Activated CD4-positive, alpha-beta memory T cell treated with anti-CD3 and anti-CD28 coated beads for 36 hours (primary cell): ENCODE measurements around the gene DENND2C. TPM values are rescaled to one million over a fixed set of nuclear protein-coding genes. Genes with fewer than 3 reads are reported as not detected.

Experiments
- CTCF ChIA-PET: fragments of 350-600 bp; sonication (Branson Sonifier 250); formaldehyde crosslinking; loops from one replicate; lab custom pipeline; 2021; ENCODE audit warnings: antibody characterized with exemption, inconsistent platforms; lab: Charles Lee
- POLR2A ChIA-PET: fragments of 350-600 bp; sonication (Branson Sonifier 250); formaldehyde crosslinking; loops from one replicate; lab custom pipeline; 2021; ENCODE audit warnings: antibody characterized with exemption; lab: Charles Lee
- DNase-seq: peaks from one replicate; pipeline ENCODE4 v3.0.0-alpha.2; 2020
- H3K27ac Mint-ChIP-seq: one replicate; pipeline ENCODE4 v1.8.0; 2021; ENCODE audit warnings: mixed read lengths
- H3K27me3 Mint-ChIP-seq: one replicate; pipeline ENCODE4 v1.8.0; 2021; ENCODE audit warnings: mixed read lengths
- H3K36me3 Mint-ChIP-seq: one replicate; pipeline ENCODE4 v1.8.0; 2021; ENCODE audit warnings: mixed read lengths
- H3K4me1 Mint-ChIP-seq: one replicate; pipeline ENCODE4 v1.8.0; 2021; ENCODE audit warnings: low read depth, mixed read lengths
- H3K4me3 Mint-ChIP-seq: one replicate; pipeline ENCODE4 v1.8.0; 2021; ENCODE audit warnings: mild to moderate bottlenecking, mixed read lengths
- H3K9me3 Mint-ChIP-seq: one replicate; pipeline ENCODE4 v1.8.0; 2021; ENCODE audit warnings: mixed read lengths
- intact Hi-C: fragments of 100-400 bp; cut with micrococcal nuclease; formaldehyde crosslinking; loops from one replicate; pipeline ENCODE4 v1.15.1; 2023
- total RNA-seq, 2 experiments: library from RNA; stranded (reverse); gene quantifications; one replicate each; pipeline ENCODE4 v1.2.3, GENCODE V29; 2021

Gene DENND2C
- under 1 TPM; 0.90 to 0.93 TPM for total RNA-seq

GRCh38 chr1:114669562-114670082 is at the start of gene DENND2C:
TSS of gene DENND2C (minus strand) at chr1:114670049. CDS start at chr1:114625984, 44,065 bp downstream.
- ChIA-PET CTCF (interaction anchor here (0.9 to 1.4 kb wide), 2 partner anchors 9 to 323 kb away, joined by 3 read pairs; no protein-coding TSS in a partner anchor), POLR2A (interaction anchor here (1.4 to 1.8 kb wide), 2 partner anchors 46 to 159 kb away, joined by 3 to 5 read pairs; partner anchors contain the start of gene TRIM33)
- Mint-ChIP-seq H3K27me3 (peaks cover 2% of the 10 kb centered on the region), H3K4me3 (peak within 1 kb of the TSS; percentile 88), H3K36me3 (no peaks in the 10 kb centered on the region), H3K4me1 (peaks cover 7% of the 10 kb centered on the region), H3K27ac (no peak within 1 kb of the TSS), H3K9me3 (no peaks in the 10 kb centered on the region)
- no peak for DNase-seq
- intact Hi-C loops: loop anchor here (1.0 to 5.0 kb wide), 4 partner anchors 47 to 393 kb away; partner anchors contain the start of genes BCAS2, CSDE1 and NRAS

GRCh38 chr1:114719424-114719787 is 49.6 kb upstream of the DENND2C start:
- H3K36me3 Mint-ChIP-seq: peaks cover 57% of the 10 kb centered on the region
- no peaks in the 10 kb centered on the region for H3K27me3 Mint-ChIP-seq
- intact Hi-C loops: no loop called here
- H3K4me1 Mint-ChIP-seq: peaks cover 30% of the 10 kb centered on the region
- DNase-seq: no peak
- peak overlapping the region; percentile 40 for H3K27ac Mint-ChIP-seq
- no peaks in the 10 kb centered on the region for H3K9me3 Mint-ChIP-seq
- ChIA-PET POLR2A (interaction anchor here (0.9 kb wide), 1 partner anchor 32 kb away, joined by 3 read pairs; no protein-coding TSS in a partner anchor), CTCF (interaction anchor here (0.7 to 1.8 kb wide), 3 partner anchors 28 to 959 kb away, joined by 3 to 5 read pairs (median 4); no protein-coding TSS in a partner anchor)
- H3K4me3 Mint-ChIP-seq: no peak overlapping the region

GRCh38 chr1:114718661-114719423 is 49.0 kb upstream of the DENND2C start:
- DNase-seq: peak; percentile 27
- ChIA-PET POLR2A (no interaction called here), CTCF (interaction anchor here (1.6 kb wide), 1 partner anchor 372 kb away, joined by 4 read pairs; no protein-coding TSS in a partner anchor)
- H3K4me3 Mint-ChIP-seq: no peak overlapping the region
- H3K27me3 Mint-ChIP-seq: no peaks in the 10 kb centered on the region
- H3K36me3 Mint-ChIP-seq: peaks cover 57% of the 10 kb centered on the region
- intact Hi-C loops: no loop called here
- peak overlapping the region; percentile 40 for H3K27ac Mint-ChIP-seq
- peaks cover 34% of the 10 kb centered on the region for H3K4me1 Mint-ChIP-seq
- H3K9me3 Mint-ChIP-seq: no peaks in the 10 kb centered on the region

- Mint-ChIP-seq H3K27me3 (no peaks in the 10 kb centered on the region), H3K4me3 (peak within 1 kb of the TSS; percentile 91), H3K27ac (peak within 1 kb of the TSS; percentile 97), H3K4me1 (peaks cover 31% of the 10 kb centered on the region), H3K9me3 (no peaks in the 10 kb centered on the region), H3K36me3 (peaks cover 49% of the 10 kb centered on the region)
- ChIA-PET POLR2A (interaction anchor here (1.0 to 2.3 kb wide), 7 partner anchors 30 to 205 kb away, joined by 4 to 8 read pairs (median 6); partner anchors contain the start of genes BCAS2, CSDE1, DENND2C and SIKE1), CTCF (interaction anchor here (0.6 to 2.2 kb wide), 10 partner anchors 14 to 1760 kb away, joined by 3 to 8 read pairs (median 3); partner anchors contain the start of genes CSDE1, SIKE1 and SLC16A1)
- peak; percentile 97 for DNase-seq
- intact Hi-C loops: loop anchor here (1.0 to 2.0 kb wide), 8 partner anchors 30 to 904 kb away; partner anchors contain the start of genes BCAS2, CSDE1, DENND2C and RSBN1
Observed at GRCh38 chr1:114716304-114717170, 46.7 kb upstream of the DENND2C start, which contains the start of gene NRAS. TSS of gene NRAS (minus strand) at chr1:114716771. CDS start at chr1:114716160, 611 bp downstream.

- DNase-seq: no peak
- peaks cover 31% of the 10 kb centered on the region for H3K4me1 Mint-ChIP-seq
- peak overlapping the region; percentile 97 for H3K27ac Mint-ChIP-seq
- no peaks in the 10 kb centered on the region for H3K27me3 Mint-ChIP-seq
- POLR2A ChIA-PET: interaction anchor here (1.0 to 2.3 kb wide), 7 partner anchors 31 to 205 kb away, joined by 4 to 8 read pairs (median 6); partner anchors contain the start of genes BCAS2, CSDE1, DENND2C and SIKE1
- H3K9me3 Mint-ChIP-seq: no peaks in the 10 kb centered on the region
- peaks cover 44% of the 10 kb centered on the region for H3K36me3 Mint-ChIP-seq
- CTCF ChIA-PET: interaction anchor here (0.6 to 2.2 kb wide), 11 partner anchors 13 to 1760 kb away, joined by 3 to 8 read pairs (median 3); partner anchors contain the start of genes CSDE1, SIKE1 and SLC16A1
- intact Hi-C loops: loop anchor here (1.0 to 2.0 kb wide), 8 partner anchors 31 to 903 kb away; partner anchors contain the start of genes BCAS2, CSDE1, DENND2C and RSBN1
- peak overlapping the region; percentile 91 for H3K4me3 Mint-ChIP-seq
Observed at GRCh38 chr1:114715952-114716303, 46.1 kb upstream of the DENND2C start.

GRCh38 chr1:114712977-114713376 is 43.1 kb upstream of the DENND2C start:
- ChIA-PET POLR2A (no interaction called here), CTCF (no interaction called here)
- H3K9me3 Mint-ChIP-seq: no peaks in the 10 kb centered on the region
- intact Hi-C loops: no loop called here
- H3K4me3 Mint-ChIP-seq: no peak overlapping the region
- no peak for DNase-seq
- H3K36me3 Mint-ChIP-seq: peaks cover 30% of the 10 kb centered on the region
- no peak overlapping the region for H3K27ac Mint-ChIP-seq
- no peaks in the 10 kb centered on the region for H3K27me3 Mint-ChIP-seq
- H3K4me1 Mint-ChIP-seq: peaks cover 19% of the 10 kb centered on the region

GRCh38 chr1:114710360-114710759 is 40.5 kb upstream of the DENND2C start:
- peaks cover 35% of the 10 kb centered on the region for H3K36me3 Mint-ChIP-seq
- intact Hi-C loops: no loop called here
- ChIA-PET POLR2A (no interaction called here), CTCF (interaction anchor here (1.2 kb wide), 1 partner anchor 363 kb away, joined by 3 read pairs; no protein-coding TSS in a partner anchor)
- H3K9me3 Mint-ChIP-seq: no peaks in the 10 kb centered on the region
- H3K4me3 Mint-ChIP-seq: no peak overlapping the region
- no peaks in the 10 kb centered on the region for H3K27me3 Mint-ChIP-seq
- peaks cover 8% of the 10 kb centered on the region for H3K4me1 Mint-ChIP-seq
- no peak overlapping the region for H3K27ac Mint-ChIP-seq
- DNase-seq: no peak

GRCh38 chr1:114707604-114708003 is 37.8 kb upstream of the DENND2C start:
- peaks cover 27% of the 10 kb centered on the region for H3K36me3 Mint-ChIP-seq
- H3K27ac Mint-ChIP-seq: no peak overlapping the region
- no peak for DNase-seq
- no peaks in the 10 kb centered on the region for H3K9me3 Mint-ChIP-seq
- H3K27me3 Mint-ChIP-seq: no peaks in the 10 kb centered on the region
- POLR2A ChIA-PET: interaction anchor here (0.6 kb wide), 1 partner anchor 316 kb away, joined by 5 read pairs; no protein-coding TSS in a partner anchor
- intact Hi-C loops: no loop called here
- H3K4me3 Mint-ChIP-seq: no peak overlapping the region
- no peaks in the 10 kb centered on the region for H3K4me1 Mint-ChIP-seq
- CTCF ChIA-PET: no interaction called here

GRCh38 chr1:114703242-114703641 is 33.4 kb upstream of the DENND2C start:
- Mint-ChIP-seq H3K36me3 (peaks cover 17% of the 10 kb centered on the region), H3K27me3 (no peaks in the 10 kb centered on the region), H3K4me3 (no peak overlapping the region), H3K9me3 (no peaks in the 10 kb centered on the region), H3K27ac (no peak overlapping the region), H3K4me1 (no peaks in the 10 kb centered on the region)
- intact Hi-C loops: no loop called here
- no peak for DNase-seq
- CTCF ChIA-PET: no interaction called here
- POLR2A ChIA-PET: no interaction called here

GRCh38 chr1:114702737-114703136 is 32.9 kb upstream of the DENND2C start:
- peaks cover 15% of the 10 kb centered on the region for H3K36me3 Mint-ChIP-seq
- ChIA-PET CTCF (interaction anchor here (0.8 kb wide), 1 partner anchor 14 kb away, joined by 3 read pairs; the partner anchor contains the start of gene NRAS), POLR2A (no interaction called here)
- H3K27ac Mint-ChIP-seq: no peak overlapping the region
- H3K4me3 Mint-ChIP-seq: no peak overlapping the region
- no peaks in the 10 kb centered on the region for H3K27me3 Mint-ChIP-seq
- H3K9me3 Mint-ChIP-seq: no peaks in the 10 kb centered on the region
- H3K4me1 Mint-ChIP-seq: no peaks in the 10 kb centered on the region
- no peak for DNase-seq
- intact Hi-C loops: no loop called here

- no peaks in the 10 kb centered on the region for H3K27me3 Mint-ChIP-seq
- H3K36me3 Mint-ChIP-seq: peaks cover 8% of the 10 kb centered on the region
- ChIA-PET CTCF (no interaction called here), POLR2A (no interaction called here)
- intact Hi-C loops: no loop called here
- H3K4me1 Mint-ChIP-seq: no peaks in the 10 kb centered on the region
- H3K27ac Mint-ChIP-seq: no peak overlapping the region
- no peaks in the 10 kb centered on the region for H3K9me3 Mint-ChIP-seq
- H3K4me3 Mint-ChIP-seq: no peak overlapping the region
- DNase-seq: no peak
Observed at GRCh38 chr1:114701931-114702330, 32.1 kb upstream of the DENND2C start.
